ENCODE data around the gene FANCC.

FANCC gene

GRCh38 chr9:95317119-95317892 is at the start of gene FANCC:
Gene FANCC (minus strand): TSS chr9:95317709. CDS start chr9:95249291, 68,418 bp downstream.
- DNase-seq (ENCODE audit: low spot score) = peak; percentile 79

- DNase-seq (ENCODE audit: low spot score) = no peak
Measured at GRCh38 chr9:95366731-95367325, 49.3 kb upstream of the FANCC start.

GRCh38 chr9:95365766-95366165 is 48.3 kb upstream of the FANCC start:
- no peak for DNase-seq (ENCODE audit: low spot score)

GRCh38 chr9:95363051-95363841 is 45.7 kb upstream of the FANCC start:
- DNase-seq (ENCODE audit: low spot score) = no peak

GRCh38 chr9:95360866-95361265 is 43.4 kb upstream of the FANCC start:
- DNase-seq (ENCODE audit: low spot score) = no peak

- no peak for DNase-seq (ENCODE audit: low spot score)
Measured at GRCh38 chr9:95357316-95357715, 39.8 kb upstream of the FANCC start.

GRCh38 chr9:95355500-95355899 is 38.0 kb upstream of the FANCC start:
- no peak for DNase-seq (ENCODE audit: low spot score)

GRCh38 chr9:95351051-95351450 is 33.5 kb upstream of the FANCC start:
- no peak for DNase-seq (ENCODE audit: low spot score)

GRCh38 chr9:95350266-95350665 is 32.8 kb upstream of the FANCC start:
- no peak for DNase-seq (ENCODE audit: low spot score)

GRCh38 chr9:95349091-95350038 is 31.9 kb upstream of the FANCC start:
- no peak for DNase-seq (ENCODE audit: low spot score)

GRCh38 chr9:95346021-95346420 is 28.5 kb upstream of the FANCC start:
- no peak for DNase-seq (ENCODE audit: low spot score)

GRCh38 chr9:95344735-95345325 is 27.3 kb upstream of the FANCC start:
- DNase-seq (ENCODE audit: low spot score) = no peak

GRCh38 chr9:95343725-95344287 is 26.3 kb upstream of the FANCC start:
- DNase-seq (ENCODE audit: low spot score) = no peak

- DNase-seq (ENCODE audit: low spot score) = no peak
Measured at GRCh38 chr9:95342571-95342970, 25.1 kb upstream of the FANCC start.

GRCh38 chr9:95341293-95341962 is 23.9 kb upstream of the FANCC start:
- DNase-seq (ENCODE audit: low spot score) = no peak

- DNase-seq (ENCODE audit: low spot score) = no peak
Measured at GRCh38 chr9:95338243-95338642, 20.7 kb upstream of the FANCC start.

GRCh38 chr9:95336281-95336680 is 18.8 kb upstream of the FANCC start:
- DNase-seq (ENCODE audit: low spot score) = no peak

- DNase-seq (ENCODE audit: low spot score) = no peak
Measured at GRCh38 chr9:95333426-95333825, 15.9 kb upstream of the FANCC start.

GRCh38 chr9:95332860-95333259 is 15.4 kb upstream of the FANCC start:
- no peak for DNase-seq (ENCODE audit: low spot score)

- no peak for DNase-seq (ENCODE audit: low spot score)
Measured at GRCh38 chr9:95330720-95331404, 13.4 kb upstream of the FANCC start.

Measured in hematopoietic multipotent progenitor cell treated with erythropoietin and hydrocortisone succinate and interleukin-3 and kit ligand, for 15 days (in vitro differentiated cells).